SHP77 treated with DMSO at 0.1 percent for 48 hours (cell line): ENCODE data around the gene PRSS35.
"Not testable (repeated sequence)": the region's sequence is repeated elsewhere in the genome, so short reads cannot be mapped to it uniquely, and the experiment has no call there.

ENCODE experiments used
- DNase-seq: peaks from one replicate; lab custom pipeline; 2025; lab: John Stamatoyannopoulos, UW

Gene PRSS35

DNA sequence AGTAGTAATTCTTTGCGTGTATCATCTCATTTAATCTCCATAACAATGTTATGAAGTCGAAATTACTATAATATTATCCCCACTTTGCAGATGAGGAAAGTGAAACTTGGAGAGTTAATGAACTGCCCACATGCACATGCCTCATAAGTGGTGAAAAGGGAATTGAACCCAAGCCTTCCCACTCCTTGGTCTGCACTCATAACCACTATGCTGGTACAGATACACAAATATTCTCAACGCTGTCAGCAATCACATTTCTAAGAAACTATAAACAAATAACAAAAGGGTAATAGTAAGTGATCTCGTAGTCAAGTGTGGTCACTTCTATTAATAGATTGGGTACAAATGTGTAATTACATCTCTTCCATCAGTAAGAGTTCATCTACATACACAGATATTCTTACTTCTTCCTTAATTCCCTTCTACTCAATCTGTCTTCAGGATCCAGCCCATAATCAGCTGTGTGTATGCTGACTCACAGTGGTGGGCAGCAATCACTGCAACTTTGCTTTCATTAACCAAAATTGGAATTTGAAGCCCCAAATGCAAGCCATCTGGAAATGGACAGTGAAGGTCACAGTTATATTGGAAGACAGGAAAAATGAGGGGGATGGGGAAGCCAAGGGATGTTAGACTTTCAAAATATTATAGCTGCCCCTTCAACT, 6.6 kb downstream of the PRSS35 start:
- no peak for DNase-seq

- DNase-seq, result no peak
Measured at GRCh38 chr6:83536034-83536646, 23.8 kb downstream of the PRSS35 start.

GRCh38 chr6:83536647-83537589, 24.6 kb downstream of the PRSS35 start:
- no peak for DNase-seq

DNA sequence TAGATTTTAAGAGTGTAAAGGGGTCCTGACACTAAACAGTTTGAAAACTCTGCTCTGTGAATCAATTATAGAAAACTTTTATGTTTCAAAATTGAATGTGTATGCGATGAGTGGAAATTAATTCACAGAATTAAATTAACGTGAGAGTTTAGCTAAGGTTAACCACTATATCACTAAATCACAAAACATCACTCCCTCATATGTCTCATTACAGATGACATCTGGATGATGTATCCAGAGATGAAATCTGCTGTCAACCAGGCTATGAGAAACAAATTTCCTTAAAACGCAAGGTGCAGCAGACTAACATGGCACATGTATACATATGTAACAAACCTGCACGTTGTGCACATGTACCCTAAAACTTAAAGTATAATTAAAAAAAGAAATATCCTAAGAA, 27.3 kb downstream of the PRSS35 start:
- no peak for DNase-seq

DNA sequence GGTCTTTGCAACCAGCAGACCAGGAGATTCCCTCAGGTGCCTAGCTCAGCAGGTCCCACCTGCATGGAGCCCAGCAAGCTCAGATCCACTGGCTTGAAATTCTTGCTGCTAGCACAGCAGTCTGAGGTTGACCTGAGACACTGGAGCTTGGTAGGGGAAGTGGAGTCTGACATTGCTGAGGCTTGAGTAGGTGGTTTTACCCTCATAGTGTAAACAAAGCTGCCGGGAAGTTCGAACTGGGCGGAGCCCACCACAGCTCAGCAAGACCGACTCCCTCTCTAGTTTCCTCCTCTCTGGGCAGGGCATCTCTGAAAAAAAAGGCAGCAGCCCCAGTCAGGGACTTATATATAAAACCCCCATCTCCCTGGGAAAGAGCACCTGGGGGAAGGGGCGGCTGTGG, 34.3 kb downstream of the PRSS35 start:
- no peak for DNase-seq

GRCh38 chr6:83550482-83550881, 38.1 kb downstream of the PRSS35 start:
- not testable (repeated sequence) for DNase-seq

GRCh38 chr6:83551748-83552147, 39.4 kb downstream of the PRSS35 start:
- DNase-seq, result not testable (repeated sequence)

- no peak for DNase-seq
Measured at GRCh38 chr6:83556871-83557270, 44.5 kb downstream of the PRSS35 start.

DNA sequence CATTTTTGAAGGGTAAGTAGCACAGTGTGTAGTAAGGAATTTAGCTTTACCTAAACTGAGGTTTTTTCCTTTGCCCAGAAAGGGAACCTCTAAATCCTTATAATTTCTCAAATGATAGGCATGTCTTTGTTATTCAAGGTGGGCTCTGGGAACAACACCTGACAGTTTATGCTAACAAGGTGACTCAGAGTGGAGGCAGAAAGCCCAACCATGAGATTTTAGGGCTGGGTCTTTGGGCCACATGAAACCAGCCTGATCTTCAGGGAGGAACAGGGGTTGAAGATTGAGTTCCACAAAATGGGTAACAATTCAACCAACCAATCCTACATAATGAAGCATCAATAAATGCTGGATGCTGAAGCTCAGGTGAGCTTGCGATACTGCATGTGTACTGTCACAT, 46.6 kb downstream of the PRSS35 start:
- no peak for DNase-seq

- not testable (repeated sequence) for DNase-seq
Measured at GRCh38 chr6:83571663-83572185, 59.4 kb downstream of the PRSS35 start.

DNA sequence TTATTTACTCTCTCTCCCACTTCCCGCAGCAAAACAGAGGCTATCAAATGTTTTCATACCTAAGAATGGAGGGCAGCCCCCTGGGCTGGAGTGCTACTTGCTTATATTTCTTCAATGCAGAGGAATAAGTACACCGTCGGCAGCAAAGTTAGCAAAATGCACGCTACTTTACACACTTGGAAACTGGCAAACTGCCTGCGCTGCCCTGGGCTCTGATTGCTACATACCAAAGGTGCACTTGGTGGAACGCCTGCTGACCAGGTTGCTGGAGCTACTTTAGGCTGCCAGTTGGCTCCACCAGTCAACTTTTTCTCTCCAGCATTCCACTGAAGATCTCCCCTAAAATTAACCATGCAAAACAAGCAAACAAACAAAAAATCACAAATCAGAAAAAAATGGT, 62.4 kb downstream of the PRSS35 start:
- DNase-seq, result no peak
